VCaP (cell line): Measurements from ENCODE around the gene PDYN.
"Not testable (repeated sequence)": the region's sequence is repeated elsewhere in the genome, so short reads cannot be mapped to it uniquely, and the experiment has no call there.

ENCODE experiments used
- H3K27ac ChIP-seq: fragments of 450-650 bp; 2 replicates; pipeline ENCODE4 v1.5.1; 2017
- CTCF ChIP-seq: fragments of 450-650 bp; conservative IDR thresholded peaks from 2 replicates; pipeline ENCODE4 v1.5.1; 2017; ENCODE audit warnings: mild to moderate bottlenecking, moderate library complexity

The PDYN gene

DNA sequence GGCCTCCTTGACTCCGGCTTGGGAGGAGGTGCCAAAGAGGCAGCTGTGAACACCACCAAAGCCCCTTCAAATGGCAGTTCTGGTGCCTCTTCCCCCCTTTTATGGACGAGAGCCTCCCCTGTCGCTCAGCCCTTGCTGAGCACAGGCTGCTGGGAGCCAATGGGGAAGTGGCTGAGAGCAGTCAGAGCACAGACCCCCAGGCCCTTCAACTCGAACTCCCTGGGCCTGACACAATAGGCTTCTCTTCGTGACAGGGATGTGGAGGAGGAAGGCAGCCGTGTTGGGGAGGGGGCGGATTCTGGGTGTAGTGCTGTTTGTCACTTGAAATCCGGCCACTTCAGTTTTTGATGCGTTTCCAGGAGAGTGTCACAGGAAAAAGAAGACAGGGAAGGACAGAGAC, at the start of gene PDYN:
Gene PDYN, minus strand, starts transcription at position 73 of the 400 bp plus-strand sequence. CDS start 10,974 bp downstream, outside the sequence.
- TF ChIP-seq CTCF, result no peak
- H3K27ac ChIP-seq, result no peak within 1 kb of the TSS

GRCh38 chr20:2042400-2042799, 48.5 kb upstream of the PDYN start:
- H3K27ac ChIP-seq, result no peak overlapping the region
- no peak for TF ChIP-seq CTCF

- no peak overlapping the region for H3K27ac ChIP-seq
- no peak for TF ChIP-seq CTCF
Observed at GRCh38 chr20:2038161-2038560, 44.3 kb upstream of the PDYN start.

DNA sequence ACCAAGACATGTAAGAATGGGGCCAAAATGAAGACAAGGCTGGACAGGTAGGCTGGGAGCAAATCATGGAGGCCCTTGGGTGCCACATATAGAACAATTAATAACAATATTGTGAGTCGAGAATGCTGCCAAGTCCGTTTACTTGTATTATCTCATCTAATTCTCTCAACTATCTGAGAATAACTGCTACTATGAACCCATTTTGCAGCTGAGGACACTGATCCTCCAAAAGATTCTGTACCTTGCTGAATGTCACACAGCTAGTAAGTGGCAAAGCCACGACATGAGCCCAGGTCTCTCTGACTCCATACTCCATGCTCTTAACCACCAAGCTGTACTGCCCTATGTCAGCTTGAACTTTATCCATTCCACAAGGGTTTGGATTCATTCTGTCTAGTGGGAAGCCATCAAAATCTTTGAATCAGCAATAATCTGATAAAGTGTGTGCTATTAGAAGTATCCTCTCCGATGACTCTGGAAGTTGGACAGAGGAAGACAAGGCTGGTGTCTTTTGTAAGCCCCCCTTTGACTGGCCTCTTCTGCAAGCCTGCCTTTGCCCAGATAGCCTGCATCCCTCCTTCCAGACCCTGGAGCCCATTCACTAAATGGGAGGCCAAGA, 43.5 kb upstream of the PDYN start:
- no peak for TF ChIP-seq CTCF
- no peak overlapping the region for H3K27ac ChIP-seq

- not testable (repeated sequence) for H3K27ac ChIP-seq
Observed at GRCh38 chr20:2036357-2036756, 42.5 kb upstream of the PDYN start.

DNA sequence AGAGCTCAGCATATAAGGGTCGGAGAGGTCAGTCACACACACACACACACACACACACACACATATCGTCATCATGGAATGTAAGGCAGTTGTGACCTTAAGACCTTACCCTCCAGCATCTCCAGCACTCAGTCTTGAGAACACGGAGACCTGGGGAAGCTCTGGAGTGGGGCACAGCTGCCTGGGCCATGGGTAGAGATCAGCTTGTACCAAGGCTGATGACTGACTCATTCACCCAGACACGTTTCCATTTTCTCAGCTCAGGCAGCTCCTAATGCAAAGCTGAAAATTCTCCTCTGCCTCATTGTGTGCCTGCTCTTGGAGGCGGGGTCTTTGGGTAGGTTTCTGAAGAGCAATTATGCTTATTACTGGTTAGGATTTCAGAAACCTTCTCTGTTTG, 38.3 kb upstream of the PDYN start:
- H3K27ac ChIP-seq, result no peak overlapping the region
- no peak for TF ChIP-seq CTCF

DNA sequence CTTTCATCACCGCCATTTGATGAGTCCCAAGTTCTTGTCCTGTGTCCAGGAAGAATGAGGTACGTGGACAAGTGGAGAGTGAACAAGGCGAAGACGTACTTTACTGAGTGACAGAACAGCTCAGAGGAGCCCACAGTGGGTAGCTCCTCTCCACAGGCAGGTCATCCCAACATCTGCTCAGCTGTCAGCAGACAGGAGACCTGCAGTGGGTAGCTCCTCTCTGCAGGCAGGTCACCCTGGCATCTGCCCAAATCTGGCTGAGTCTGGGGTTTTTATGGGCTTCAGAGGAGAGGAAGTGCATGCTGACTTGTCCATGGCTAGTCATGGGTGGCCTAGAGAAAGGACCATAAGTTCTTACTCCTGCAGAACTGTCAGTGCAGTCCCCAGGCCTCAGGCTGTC, 32.7 kb upstream of the PDYN start:
- no peak overlapping the region for H3K27ac ChIP-seq
- TF ChIP-seq CTCF, result no peak

- TF ChIP-seq CTCF, result no peak
- no peak overlapping the region for H3K27ac ChIP-seq
Observed at GRCh38 chr20:2026004-2026403, 32.1 kb upstream of the PDYN start.
